Adipocyte (in vitro differentiated cells): ENCODE measurements around the gene MN1.
A peak's percentile ranks its signal among the peaks of the same experiment; 100 is the strongest.

ENCODE experiments used
- DNase-seq: peaks from one replicate; pipeline ENCODE4 v3.0.0-alpha.2; 2015; ENCODE audit warnings: low read depth
- H3K27me3 ChIP-seq: replicated peaks from 2 replicates; pipeline ENCODE4 v1.7.0; 2013; ENCODE audit warnings: mild to moderate bottlenecking, low read length, moderate library complexity; ENCODE audit not compliant: control insufficient read depth, insufficient read depth
- H3K36me3 ChIP-seq: 2 replicates; pipeline ENCODE4 v1.7.0; 2013; ENCODE audit warnings: low read length, mild to moderate bottlenecking, moderate library complexity; ENCODE audit not compliant: control insufficient read depth, insufficient read depth, severe bottlenecking
- H3K4me1 ChIP-seq: 2 replicates; pipeline ENCODE4 v1.7.0; 2013; ENCODE audit warnings: mild to moderate bottlenecking, low read length, moderate library complexity; ENCODE audit not compliant: control insufficient read depth, insufficient read depth
- H3K4me3 ChIP-seq: 2 replicates; pipeline ENCODE4 v1.7.0; 2013; ENCODE audit warnings: mild to moderate bottlenecking, low read length, moderate library complexity
- H3K9ac ChIP-seq: 2 replicates; pipeline ENCODE4 v1.7.0; 2013; ENCODE audit warnings: mild to moderate bottlenecking, low read length, moderate library complexity
- H3K9me3 ChIP-seq: 2 replicates; pipeline ENCODE4 v1.7.0; 2013; ENCODE audit warnings: mild to moderate bottlenecking, low read length, moderate library complexity; ENCODE audit not compliant: control insufficient read depth

MN1 gene

DNA sequence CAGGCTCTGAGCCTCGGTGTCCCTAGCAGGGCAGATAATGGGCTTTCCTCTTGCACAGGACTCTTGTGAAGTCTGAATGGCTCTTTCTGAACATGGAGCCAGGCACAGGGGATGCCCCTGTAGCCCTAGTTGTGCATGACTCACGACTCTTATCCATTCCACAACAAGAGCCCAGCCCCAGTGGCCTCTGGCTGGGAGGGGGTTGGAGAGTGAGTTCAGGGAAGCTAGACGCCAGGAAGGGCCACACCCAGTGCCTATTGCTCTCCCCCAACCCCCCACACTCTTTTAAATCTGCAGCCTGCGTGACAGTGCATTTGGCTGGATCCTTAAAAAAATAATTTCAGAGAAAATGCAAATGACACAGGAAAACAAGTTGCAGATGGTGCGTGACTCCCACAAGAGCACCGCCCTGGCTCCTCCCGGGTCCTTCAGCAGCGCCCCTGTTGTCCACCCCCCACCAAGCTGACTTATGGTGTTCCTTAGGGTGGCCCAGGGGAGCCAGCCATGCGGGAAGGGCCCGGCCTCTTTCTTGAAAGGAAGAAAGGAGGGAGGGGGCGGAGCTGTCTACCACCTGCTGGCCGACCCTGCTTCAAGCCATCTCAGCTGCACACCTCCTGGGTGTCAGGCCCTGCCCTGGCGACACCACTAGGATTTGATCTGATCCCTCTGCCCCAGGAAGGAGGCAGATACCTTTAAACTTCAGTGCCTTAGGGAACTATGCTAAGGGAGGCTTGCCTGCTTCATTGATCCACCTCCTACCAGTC, 74.7 kb downstream of the MN1 start:
- H3K27me3 ChIP-seq = no peaks in the 10 kb centered on the region
- H3K9ac ChIP-seq = peak overlapping the region; percentile 47
- peak; percentile 97 for DNase-seq
- peak overlapping the region; percentile 37 for H3K4me3 ChIP-seq
- H3K4me1 ChIP-seq = peaks cover 32% of the 10 kb centered on the region
- H3K9me3 ChIP-seq = no peaks in the 10 kb centered on the region
- H3K36me3 ChIP-seq = no peaks in the 10 kb centered on the region

DNA sequence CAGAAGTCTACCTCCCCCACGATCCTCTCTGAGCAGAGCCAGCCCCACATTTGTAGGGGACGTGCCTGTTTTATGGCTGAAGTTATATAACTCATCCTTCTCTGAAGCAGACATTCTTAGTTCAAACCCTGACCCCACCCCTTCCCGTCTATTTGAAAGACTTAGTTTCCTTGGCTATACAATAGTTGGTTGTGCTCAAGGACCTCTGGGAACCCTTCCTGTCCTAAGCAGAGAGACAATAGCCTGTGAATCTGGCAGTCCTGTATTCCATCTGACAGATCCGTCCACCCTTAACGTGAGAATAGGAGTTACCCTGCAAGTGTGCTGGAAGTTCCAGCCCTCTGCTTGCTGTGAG, 75.2 kb downstream of the MN1 start:
- H3K36me3 ChIP-seq = no peaks in the 10 kb centered on the region
- peak overlapping the region; percentile 47 for H3K9ac ChIP-seq
- no peaks in the 10 kb centered on the region for H3K27me3 ChIP-seq
- H3K4me1 ChIP-seq = peaks cover 32% of the 10 kb centered on the region
- H3K9me3 ChIP-seq = no peaks in the 10 kb centered on the region
- H3K4me3 ChIP-seq = peak overlapping the region; percentile 37
- DNase-seq = no peak

DNA sequence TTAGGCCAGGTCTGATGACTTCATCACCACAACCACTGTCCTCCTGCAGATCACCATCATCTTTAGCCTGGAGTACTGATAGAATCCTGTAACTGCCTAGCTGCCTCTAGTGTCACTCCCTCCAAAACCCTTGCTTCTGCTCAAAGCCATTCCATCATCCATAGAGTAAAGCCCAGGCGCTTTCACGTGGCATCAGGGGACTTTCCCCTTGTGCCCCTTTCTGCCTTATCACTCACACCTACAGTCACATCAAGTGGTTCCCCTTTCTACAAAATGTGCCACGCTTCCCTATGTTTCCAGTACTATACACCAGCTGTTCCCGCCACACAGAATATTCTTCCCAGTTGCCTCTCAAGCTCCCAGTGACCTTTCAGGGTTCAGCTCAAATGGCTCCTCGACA, 75.9 kb downstream of the MN1 start:
- no peaks in the 10 kb centered on the region for H3K36me3 ChIP-seq
- H3K4me1 ChIP-seq = peaks cover 36% of the 10 kb centered on the region
- no peak overlapping the region for H3K4me3 ChIP-seq
- H3K9me3 ChIP-seq = no peaks in the 10 kb centered on the region
- H3K9ac ChIP-seq = no peak overlapping the region
- no peaks in the 10 kb centered on the region for H3K27me3 ChIP-seq
- DNase-seq = no peak

DNA sequence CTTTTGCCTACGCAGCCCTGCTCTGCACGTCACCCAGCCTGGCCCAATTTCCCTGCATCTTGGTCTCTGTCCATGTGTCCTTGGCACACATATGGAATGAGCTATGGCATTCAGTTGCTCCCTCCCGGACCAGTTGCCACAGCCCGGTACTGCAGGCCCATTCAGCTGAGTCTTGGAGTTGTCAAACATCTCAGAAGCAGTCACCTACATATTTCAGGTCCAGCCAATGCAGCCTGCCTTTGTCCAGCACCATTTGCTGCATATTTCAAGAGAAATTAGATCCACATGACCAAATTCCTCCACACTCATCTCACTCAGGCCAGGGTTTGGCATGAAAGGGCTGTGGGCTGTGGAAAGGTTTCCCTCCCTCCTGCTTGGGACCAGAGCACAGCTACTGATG, 76.8 kb downstream of the MN1 start:
- Histone ChIP-seq H3K36me3 (no peaks in the 10 kb centered on the region), H3K4me3 (no peak overlapping the region), H3K27me3 (no peaks in the 10 kb centered on the region), H3K4me1 (peaks cover 36% of the 10 kb centered on the region), H3K9me3 (no peaks in the 10 kb centered on the region), H3K9ac (no peak overlapping the region)
- DNase-seq = peak; percentile 70

DNA sequence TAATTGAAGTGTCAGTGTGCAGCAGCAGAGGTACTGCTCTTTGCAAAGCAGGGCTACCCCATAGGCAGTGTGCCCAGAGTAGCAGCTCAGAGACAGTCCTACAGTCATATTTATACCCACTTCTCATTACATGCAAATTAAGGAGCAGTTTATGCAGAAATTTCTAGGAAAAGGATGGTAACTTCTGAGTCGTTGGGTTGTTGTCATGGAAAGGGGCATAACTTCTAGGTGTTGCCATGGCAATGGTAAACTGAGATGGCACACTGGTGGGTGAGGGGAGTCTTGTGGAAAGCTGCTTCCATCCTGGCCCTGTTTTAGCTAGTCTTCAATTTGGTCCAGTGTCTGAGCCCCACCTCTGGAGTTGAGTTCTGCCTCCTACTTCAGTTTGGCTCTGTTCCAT, 77.4 kb downstream of the MN1 start:
- H3K27me3 ChIP-seq = no peaks in the 10 kb centered on the region
- H3K4me1 ChIP-seq = peaks cover 36% of the 10 kb centered on the region
- H3K4me3 ChIP-seq = no peak overlapping the region
- H3K9ac ChIP-seq = no peak overlapping the region
- no peaks in the 10 kb centered on the region for H3K36me3 ChIP-seq
- no peak for DNase-seq
- no peaks in the 10 kb centered on the region for H3K9me3 ChIP-seq

DNA sequence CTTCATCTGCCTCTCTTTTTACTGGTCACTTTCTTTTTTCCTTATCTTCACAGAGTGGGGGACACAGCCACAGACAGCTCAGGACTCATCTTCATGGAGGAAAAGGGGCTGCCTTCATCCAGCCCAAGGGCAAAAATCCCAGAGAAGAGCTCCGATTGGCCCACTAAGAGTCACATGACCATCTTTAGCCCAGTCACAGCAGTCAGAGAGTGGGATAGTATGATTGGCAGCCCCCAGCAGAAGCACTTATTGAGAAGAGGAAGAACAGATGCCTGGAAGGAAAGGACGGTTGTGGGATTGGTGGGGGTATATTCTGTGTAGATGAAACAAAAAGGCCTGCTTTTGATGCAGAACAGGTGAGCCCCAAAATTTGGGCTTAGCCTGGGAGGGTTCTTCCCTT, 77.8 kb downstream of the MN1 start:
- no peaks in the 10 kb centered on the region for H3K9me3 ChIP-seq
- no peak for DNase-seq
- H3K27me3 ChIP-seq = no peaks in the 10 kb centered on the region
- H3K4me1 ChIP-seq = peaks cover 32% of the 10 kb centered on the region
- no peak overlapping the region for H3K4me3 ChIP-seq
- no peak overlapping the region for H3K9ac ChIP-seq
- no peaks in the 10 kb centered on the region for H3K36me3 ChIP-seq

DNA sequence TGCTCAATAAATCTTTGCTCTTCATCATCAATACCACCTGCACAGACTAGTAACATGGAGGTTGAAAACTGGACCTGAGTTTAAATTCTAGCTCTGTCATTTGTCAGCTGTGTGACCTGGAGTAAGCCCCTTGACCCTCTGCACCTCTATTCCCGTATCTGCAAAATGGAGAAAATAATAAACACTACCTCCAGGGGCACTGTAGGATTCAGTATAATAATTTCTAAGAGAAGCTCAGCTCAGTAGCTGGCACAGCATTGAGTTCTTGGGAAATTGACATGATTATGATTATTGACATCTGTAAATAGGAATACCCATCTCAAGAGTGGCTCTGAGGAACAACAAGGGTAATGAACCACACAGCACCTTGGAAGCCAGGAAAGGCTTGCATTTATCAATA, 78.4 kb downstream of the MN1 start:
- Histone ChIP-seq H3K4me1 (peaks cover 37% of the 10 kb centered on the region), H3K27me3 (no peaks in the 10 kb centered on the region), H3K4me3 (no peak overlapping the region), H3K36me3 (no peaks in the 10 kb centered on the region), H3K9me3 (no peaks in the 10 kb centered on the region), H3K9ac (no peak overlapping the region)
- peak; percentile 39 for DNase-seq

DNA sequence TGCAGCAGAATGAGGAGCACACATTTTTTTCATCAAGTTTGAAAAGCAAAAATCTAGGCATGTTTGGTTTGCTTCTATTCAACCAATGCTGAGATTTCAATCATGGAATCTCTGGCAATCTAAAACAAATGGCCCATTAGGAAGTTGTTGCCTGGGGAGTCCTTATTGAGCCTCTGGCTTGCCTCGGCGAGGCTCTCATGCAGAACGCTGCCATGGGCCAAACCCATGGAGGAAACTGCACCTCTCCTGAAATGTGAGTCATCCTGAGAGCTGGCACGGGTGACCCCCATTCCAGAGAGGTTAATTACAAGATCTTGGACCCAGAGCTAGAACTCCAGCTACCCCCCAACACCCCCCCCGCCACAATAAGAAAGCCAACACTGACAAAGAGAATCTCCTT, 80.7 kb downstream of the MN1 start:
- peak; percentile 61 for DNase-seq
- Histone ChIP-seq H3K4me3 (no peak overlapping the region), H3K9me3 (peaks cover 4% of the 10 kb centered on the region), H3K4me1 (peaks cover 22% of the 10 kb centered on the region), H3K9ac (no peak overlapping the region), H3K27me3 (no peaks in the 10 kb centered on the region), H3K36me3 (no peaks in the 10 kb centered on the region)

DNA sequence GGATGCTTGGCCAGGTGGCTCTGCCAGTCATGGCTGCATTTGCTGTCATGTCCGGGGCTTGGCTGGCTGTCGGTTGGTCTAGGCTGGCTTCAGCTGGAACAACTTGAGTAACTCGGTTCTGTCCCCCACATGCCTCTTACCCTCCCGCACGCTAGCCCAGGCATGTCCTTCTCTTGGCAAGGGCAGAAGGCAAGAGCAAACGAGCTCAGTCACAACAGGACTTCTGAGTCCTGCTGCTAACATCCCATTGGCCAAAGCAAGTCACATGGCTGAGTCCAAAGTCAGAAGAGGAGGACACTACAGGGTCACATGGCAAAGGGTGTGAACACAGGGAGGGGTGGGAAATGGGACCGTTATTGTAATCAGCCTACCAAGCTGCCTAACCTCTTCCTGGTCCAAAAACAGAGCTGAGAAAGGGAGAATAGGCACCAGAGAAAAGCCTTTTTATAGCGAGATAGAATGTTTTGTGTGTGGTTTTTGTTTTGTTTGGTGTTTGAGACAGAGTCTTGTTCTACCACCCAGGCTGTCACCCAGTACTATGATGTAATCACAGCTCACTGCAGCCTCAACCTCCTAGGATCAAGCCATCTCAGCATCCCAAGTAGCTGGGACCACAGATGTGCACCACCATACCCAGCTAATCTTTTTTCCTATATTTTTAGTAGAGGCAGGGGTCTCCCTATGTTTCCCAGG, 81.9 kb downstream of the MN1 start:
- Histone ChIP-seq H3K36me3 (no peaks in the 10 kb centered on the region), H3K27me3 (no peaks in the 10 kb centered on the region), H3K4me1 (peaks cover 17% of the 10 kb centered on the region), H3K9ac (no peak overlapping the region), H3K4me3 (no peak overlapping the region), H3K9me3 (peaks cover 4% of the 10 kb centered on the region)
- no peak for DNase-seq

DNA sequence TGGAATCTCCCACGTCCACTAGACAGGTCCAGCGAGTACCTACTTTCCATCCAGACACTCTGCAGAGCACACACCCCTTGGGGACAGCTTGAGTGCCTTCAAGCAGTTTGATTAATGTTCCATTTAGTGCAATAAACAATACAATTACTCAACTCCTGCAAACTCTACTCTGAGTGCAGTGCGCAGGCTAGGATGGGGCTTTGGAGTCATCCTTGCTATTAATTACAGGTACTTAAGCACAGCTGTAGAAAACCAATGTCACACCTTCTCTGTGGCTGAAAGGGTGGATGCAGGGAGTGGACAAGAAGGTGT, 82.6 kb downstream of the MN1 start:
- H3K9ac ChIP-seq = no peak overlapping the region
- H3K36me3 ChIP-seq = no peaks in the 10 kb centered on the region
- DNase-seq = no peak
- H3K9me3 ChIP-seq = peaks cover 4% of the 10 kb centered on the region
- no peak overlapping the region for H3K4me3 ChIP-seq
- no peaks in the 10 kb centered on the region for H3K27me3 ChIP-seq
- H3K4me1 ChIP-seq = peaks cover 15% of the 10 kb centered on the region

DNA sequence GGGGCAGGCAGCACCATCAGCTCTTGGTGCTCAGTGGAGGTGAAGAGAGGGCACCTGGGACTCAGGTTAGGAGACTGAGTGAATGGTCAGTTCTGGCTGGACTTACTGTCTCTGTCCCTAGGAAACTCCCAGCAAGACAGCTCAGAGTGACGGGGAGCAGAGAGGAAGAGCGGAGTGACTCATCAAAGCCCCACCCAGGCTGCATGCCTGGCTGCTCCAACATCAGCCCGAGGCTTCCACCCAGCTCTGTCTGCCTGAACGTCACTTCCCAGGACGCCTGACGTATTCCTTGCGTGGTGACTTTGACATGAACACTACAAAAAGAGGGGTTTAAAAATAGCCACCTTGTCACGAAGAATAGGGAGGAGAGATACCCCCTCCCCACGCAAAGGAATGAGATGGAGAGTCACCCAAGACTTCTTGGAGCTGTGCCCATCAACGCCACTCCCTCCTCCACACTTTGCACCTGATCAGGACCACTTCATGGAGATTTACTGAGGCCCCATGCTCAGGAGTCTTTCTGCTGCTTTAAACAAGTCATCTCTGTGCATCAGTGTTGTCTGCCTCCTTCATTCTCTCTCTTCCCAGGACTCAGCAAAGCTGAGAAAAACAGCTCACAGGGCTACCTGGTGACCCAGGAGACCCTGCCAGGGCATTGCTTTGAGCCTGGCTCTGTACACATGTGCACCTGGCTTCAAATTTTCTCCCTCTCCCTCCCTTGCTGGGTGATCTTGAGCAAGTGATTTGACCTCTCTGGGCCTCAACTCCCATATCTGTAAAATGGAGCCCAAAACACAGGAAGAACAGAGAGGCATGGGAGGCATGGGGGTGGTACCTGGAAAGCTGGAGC, 83.1 kb downstream of the MN1 start:
- H3K36me3 ChIP-seq = no peaks in the 10 kb centered on the region
- no peaks in the 10 kb centered on the region for H3K27me3 ChIP-seq
- peaks cover 4% of the 10 kb centered on the region for H3K9me3 ChIP-seq
- H3K4me3 ChIP-seq = peak overlapping the region; percentile 61
- H3K4me1 ChIP-seq = peaks cover 15% of the 10 kb centered on the region
- DNase-seq = peak; percentile 97
- peak overlapping the region; percentile 52 for H3K9ac ChIP-seq
